SJCRH30 (cell line): Measurements from ENCODE around the gene ACSBG1. TPM values are rescaled to one million over a fixed set of nuclear protein-coding genes. Genes with fewer than 3 reads are reported as not detected.

Experiments used
- DNase-seq, 2 experiments: peaks; one replicate each; pipeline ENCODE4 v3.0.0-alpha.2; 2015 to 2020
- H3K27ac ChIP-seq: fragments of 250-450 bp; sonication (Bioruptor Pico); 2 replicates; pipeline ENCODE4 v1.5.1; 2020; ENCODE audit warnings: mild to moderate bottlenecking, moderate library complexity
- H3K27me3 ChIP-seq: fragments of 250-450 bp; sonication (Bioruptor Pico); 2 replicates; pipeline ENCODE4 v1.5.1; 2020; ENCODE audit warnings: mild to moderate bottlenecking, moderate library complexity
- H3K36me3 ChIP-seq: fragments of 250-450 bp; sonication (Bioruptor Pico); 2 replicates; pipeline ENCODE4 v1.5.1; 2020; ENCODE audit warnings: mild to moderate bottlenecking, moderate library complexity
- H3K4me1 ChIP-seq: fragments of 250-450 bp; sonication (Bioruptor Pico); 2 replicates; pipeline ENCODE4 v1.5.1; 2020; ENCODE audit warnings: mild to moderate bottlenecking, moderate library complexity
- H3K4me3 ChIP-seq: fragments of 250-450 bp; sonication (Bioruptor Pico); 2 replicates; pipeline ENCODE4 v1.5.1; 2020; ENCODE audit warnings: mild to moderate bottlenecking, moderate library complexity
- H3K9me3 ChIP-seq: fragments of 250-450 bp; sonication (Bioruptor Pico); replicated peaks from 2 replicates; pipeline ENCODE4 v1.5.1; 2020; ENCODE audit warnings: mild to moderate bottlenecking, moderate library complexity
- total RNA-seq: library from RNA; depleted of rRNA; stranded (reverse); fragments of >200 nt; shearing (Covaris generic); gene quantifications from 2 replicates; pipeline ENCODE4 v1.2.3, GENCODE V29; 2014

The ACSBG1 gene
- total RNA-seq, 1 experiment from 2014 or later = 0.63 TPM

DNA sequence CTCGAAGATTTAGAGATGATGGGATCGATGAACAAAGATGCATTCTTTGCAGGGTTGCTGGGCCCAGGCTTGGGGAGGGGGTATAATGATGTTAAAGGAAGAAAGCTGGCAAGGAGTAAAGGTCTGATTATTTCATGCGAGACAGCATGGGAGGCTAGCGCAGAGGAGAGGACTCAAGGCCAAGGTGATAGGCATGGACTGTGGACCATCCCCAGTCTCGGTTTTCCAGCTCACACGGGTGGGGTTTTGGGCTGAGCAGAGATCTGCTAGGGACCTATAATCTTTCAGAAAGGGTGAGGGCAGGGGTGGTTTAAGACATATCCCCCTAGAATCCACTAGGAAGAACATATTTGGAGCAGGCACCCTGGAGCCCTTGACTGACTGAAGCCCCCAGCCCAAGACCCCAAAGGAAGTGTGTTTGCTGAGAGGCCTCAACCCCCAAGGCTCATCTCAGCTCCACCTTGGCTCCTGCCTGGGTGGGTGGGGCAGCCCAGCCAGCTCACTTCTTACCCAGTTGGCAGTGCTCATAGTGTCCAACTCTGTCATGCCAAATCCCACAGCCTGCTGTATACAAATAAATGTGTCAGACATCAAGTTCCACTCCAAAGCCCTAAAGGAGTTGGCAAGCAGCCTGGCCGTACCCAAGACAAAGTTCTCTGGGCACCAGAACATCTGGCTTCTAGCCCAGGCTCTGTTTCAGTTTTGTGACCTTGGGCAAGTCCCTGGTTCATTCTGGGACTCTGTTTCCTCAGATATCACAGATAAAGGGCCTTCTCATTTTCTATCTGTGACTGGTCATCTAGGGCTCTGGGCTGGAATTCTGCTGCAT, 17.9 kb downstream of the ACSBG1 start:
- H3K27ac ChIP-seq = no peak overlapping the region
- no peak for DNase-seq

DNA sequence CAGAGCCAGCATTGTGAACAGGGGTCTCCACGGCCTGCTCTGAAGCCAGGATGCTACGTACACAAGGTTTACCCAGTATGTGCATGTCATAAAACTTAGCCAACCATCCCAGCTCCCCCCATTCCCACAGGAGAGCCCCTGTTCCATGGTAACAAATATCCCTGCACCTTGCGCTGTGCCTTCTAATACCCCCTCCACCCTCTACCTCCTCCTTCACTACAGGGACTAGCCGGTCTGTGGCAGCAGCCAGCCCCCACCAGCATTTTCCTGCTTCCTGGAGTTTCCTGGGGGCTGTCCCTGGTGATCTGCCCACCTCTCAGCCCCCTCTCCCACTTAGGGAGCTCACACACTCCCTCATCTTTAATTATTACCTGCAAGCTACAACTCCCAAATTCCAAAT, 20.4 kb downstream of the ACSBG1 start:
- H3K4me1 ChIP-seq = peaks cover 41% of the 10 kb centered on the region
- no peaks in the 10 kb centered on the region for H3K27me3 ChIP-seq
- no peak for DNase-seq
- no peak overlapping the region for H3K4me3 ChIP-seq
- no peaks in the 10 kb centered on the region for H3K9me3 ChIP-seq
- no peaks in the 10 kb centered on the region for H3K36me3 ChIP-seq
- H3K27ac ChIP-seq = no peak overlapping the region; the same call in 1 of the 2 replicates

More for the DNA sequence above, 17.9 kb downstream of the ACSBG1 start:
- peaks cover 23% of the 10 kb centered on the region for H3K4me1 ChIP-seq
- H3K36me3 ChIP-seq = no peaks in the 10 kb centered on the region
- H3K4me3 ChIP-seq = no peak overlapping the region
- no peaks in the 10 kb centered on the region for H3K9me3 ChIP-seq
- no peaks in the 10 kb centered on the region for H3K27me3 ChIP-seq

DNA sequence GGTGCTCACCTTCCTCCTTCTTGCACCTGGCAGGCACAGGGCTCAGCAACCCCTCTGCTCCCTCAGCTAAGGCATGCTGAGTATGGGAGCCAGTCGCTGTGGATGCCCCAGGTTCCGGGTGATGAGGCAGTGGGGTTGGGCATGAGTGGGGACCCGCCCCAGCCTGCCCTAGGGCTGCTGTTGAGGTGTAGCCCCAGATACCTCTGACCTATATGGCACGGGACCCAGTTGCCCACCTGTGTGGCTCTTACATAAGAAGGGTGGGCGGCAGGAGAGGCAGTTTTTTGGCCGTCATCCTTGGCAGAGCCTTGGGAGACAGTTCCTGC, 21.0 kb downstream of the ACSBG1 start:
- Histone ChIP-seq H3K4me1 (peaks cover 41% of the 10 kb centered on the region), H3K27ac (peak overlapping the region; percentile 79), H3K9me3 (no peaks in the 10 kb centered on the region), H3K36me3 (no peaks in the 10 kb centered on the region), H3K4me3 (no peak overlapping the region), H3K27me3 (no peaks in the 10 kb centered on the region)
- DNase-seq = no peak

DNA sequence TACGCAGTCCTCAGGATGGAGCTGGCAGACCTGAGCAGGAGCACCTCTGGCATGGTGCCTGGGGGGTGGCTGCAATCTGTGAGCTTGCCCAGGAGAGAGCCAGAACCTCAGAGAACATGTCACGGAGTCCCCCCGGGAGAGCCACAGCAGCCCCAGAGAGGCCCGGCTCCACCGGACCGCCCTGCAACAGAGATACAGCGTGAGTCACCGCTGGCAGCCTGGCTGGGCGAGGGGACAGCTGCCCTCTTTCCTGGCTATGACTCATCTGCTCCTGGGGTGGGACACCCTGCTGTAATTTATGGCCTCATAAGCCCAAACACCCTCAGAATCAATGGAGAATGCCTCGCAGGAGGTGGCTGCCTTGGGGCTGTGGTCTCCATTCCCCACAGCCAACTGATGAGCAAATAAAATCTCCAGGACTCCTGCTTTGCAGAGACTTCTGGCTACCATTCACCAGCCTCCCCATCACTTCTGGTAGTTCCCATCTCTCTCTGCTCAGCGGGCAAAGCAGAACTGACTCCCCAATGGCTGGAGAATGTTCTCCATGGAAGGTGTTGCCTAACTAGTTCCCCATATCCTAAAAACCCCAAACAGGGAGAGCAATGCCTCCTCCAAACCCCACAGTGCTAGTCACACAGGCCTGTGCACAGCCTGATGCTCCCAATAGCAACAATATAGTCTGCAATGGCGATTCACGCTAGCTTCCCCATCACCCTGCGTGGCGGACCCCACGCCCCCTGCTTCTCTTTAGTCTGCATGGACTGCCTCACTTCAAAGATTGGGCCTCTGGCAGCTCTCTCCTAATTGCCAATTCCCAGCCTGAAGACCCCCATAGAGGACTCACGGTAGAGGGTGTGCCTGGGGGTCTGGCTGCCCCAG, 21.6 kb downstream of the ACSBG1 start:
- H3K36me3 ChIP-seq = no peaks in the 10 kb centered on the region

DNA sequence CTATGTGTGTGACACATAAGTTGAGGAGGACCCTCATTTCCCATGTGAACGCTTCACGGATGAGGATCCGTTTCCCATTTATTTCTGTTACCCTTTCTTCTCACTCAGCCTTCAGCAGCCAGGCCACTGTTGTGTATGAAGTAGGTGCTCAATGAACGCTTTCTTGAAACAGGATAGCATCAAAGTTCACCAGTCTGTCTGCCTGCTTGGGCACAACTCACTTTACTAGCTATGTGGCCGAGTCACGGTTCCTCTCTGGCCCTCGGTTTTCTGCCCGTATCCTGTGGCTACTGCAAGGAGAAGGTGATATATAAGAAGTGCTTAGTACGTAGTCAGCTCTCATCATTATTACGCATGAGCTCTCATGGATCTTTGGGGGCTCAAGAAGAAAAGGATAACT, 22.4 kb downstream of the ACSBG1 start:
- Histone ChIP-seq H3K9me3 (no peaks in the 10 kb centered on the region), H3K4me1 (peaks cover 48% of the 10 kb centered on the region), H3K27ac (peak overlapping the region; percentile 79), H3K27me3 (no peaks in the 10 kb centered on the region), H3K4me3 (no peak overlapping the region), H3K36me3 (no peaks in the 10 kb centered on the region)
- no peak for DNase-seq

More for the DNA sequence above, 21.6 kb downstream of the ACSBG1 start:
- Histone ChIP-seq H3K4me3 (no peak overlapping the region), H3K27me3 (no peaks in the 10 kb centered on the region), H3K4me1 (peaks cover 41% of the 10 kb centered on the region), H3K27ac (peak overlapping the region; percentile 79), H3K9me3 (no peaks in the 10 kb centered on the region)
- DNase-seq = peak; percentile 95

DNA sequence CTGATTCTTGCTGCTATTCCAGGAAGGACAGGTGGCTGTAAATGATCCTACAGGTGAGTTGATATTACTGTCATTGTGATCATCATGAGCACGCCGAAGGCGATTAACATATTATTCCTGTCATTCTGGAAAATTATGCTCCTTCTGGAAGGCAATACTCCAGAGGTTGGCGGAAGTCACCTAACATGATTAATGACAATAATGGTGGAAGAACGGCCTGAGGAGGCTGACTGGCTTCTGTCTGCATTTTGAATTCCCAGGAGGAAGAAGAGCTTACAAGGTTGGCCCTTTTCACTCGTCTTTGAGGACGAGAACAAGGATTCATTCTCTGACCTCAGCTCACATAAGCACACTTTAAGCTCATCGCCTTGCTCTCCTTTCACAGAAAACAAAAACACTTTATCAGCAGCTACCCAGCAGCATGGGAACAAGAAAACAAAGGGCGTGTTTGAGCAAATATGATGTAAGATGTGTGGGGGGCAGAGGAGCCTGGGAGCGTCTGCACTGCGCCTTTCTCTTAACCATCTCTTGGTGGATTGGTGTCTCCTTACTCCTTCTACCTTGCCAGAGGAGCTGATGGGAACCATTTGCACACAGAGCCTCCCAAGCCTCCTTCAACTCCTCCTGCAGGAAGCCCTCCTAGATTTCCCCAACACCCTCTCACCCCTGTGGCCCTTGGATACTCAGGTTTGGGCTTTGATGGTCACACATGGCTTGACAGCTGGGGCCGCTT, 23.0 kb downstream of the ACSBG1 start:
- peak in 1 of 2 experiments; percentile 20 for DNase-seq
- Histone ChIP-seq H3K36me3 (no peaks in the 10 kb centered on the region), H3K9me3 (no peaks in the 10 kb centered on the region), H3K4me3 (no peak overlapping the region), H3K4me1 (peaks cover 54% of the 10 kb centered on the region), H3K27me3 (no peaks in the 10 kb centered on the region), H3K27ac (peak overlapping the region; percentile 79; the same call in 1 of the 2 replicates)

DNA sequence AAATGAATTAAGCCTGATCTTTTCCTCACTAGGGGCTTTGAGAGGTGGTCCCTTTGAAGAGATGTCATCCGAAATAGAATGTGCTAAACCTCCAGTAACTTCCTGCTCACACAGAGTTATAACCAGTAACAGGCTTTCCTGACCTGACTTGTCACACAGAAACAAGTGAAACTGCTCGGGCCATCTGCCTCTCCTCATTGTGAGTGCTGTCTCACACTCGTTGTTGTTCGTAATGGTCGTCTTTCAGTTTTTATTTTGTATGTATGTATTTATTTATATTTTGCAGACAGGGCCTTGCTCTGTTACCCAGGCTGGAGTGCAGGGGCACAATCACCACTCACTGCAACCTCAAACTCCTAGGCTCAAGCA, 24.0 kb downstream of the ACSBG1 start:
- peaks cover 64% of the 10 kb centered on the region for H3K4me1 ChIP-seq
- H3K4me3 ChIP-seq = no peak overlapping the region
- peak in 1 of 2 experiments; percentile 20 for DNase-seq
- H3K9me3 ChIP-seq = no peaks in the 10 kb centered on the region
- no peaks in the 10 kb centered on the region for H3K36me3 ChIP-seq
- 0 out of 2 replicates have a peak overlapping the region, but pooled peaks have one; percentile 2 for H3K27ac ChIP-seq
- no peaks in the 10 kb centered on the region for H3K27me3 ChIP-seq

DNA sequence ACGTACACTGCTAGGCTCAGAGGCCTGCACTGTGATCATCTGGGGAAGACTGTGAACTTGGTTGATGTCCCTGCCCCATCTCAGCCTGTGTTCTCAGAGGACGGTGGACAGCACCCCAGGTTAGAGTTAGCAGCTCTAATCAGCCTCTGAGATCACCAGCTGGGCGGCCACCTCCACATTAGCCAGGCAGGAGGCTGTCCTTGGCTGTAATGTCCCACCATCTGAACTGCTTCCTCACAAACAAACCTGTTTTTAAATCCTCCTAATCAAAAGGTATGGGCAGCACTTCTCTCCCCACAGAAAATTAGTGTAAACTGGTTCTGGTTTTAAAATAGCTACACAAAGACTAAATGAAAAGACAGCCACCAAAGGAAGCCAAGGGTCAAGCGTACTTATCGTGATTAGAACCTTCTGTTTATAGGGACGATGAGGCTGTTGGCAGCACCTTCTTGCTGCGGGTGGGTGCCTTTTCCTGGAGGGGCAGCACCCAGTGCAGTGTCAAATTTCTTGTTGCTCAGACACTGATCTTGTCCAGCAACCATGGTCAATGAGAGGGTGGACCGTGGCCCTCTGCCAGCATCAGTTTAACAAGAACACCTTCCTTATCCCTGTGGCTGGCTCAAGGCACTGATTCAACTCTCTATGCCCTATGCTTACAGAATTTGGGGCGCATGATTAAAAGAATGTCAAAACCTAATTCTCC, 24.6 kb downstream of the ACSBG1 start:
- Histone ChIP-seq H3K4me3 (no peak overlapping the region), H3K9me3 (no peaks in the 10 kb centered on the region), H3K27ac (no peak overlapping the region), H3K36me3 (no peaks in the 10 kb centered on the region), H3K4me1 (peaks cover 68% of the 10 kb centered on the region), H3K27me3 (no peaks in the 10 kb centered on the region)
- DNase-seq = peak in 1 of 2 experiments; percentile 30

DNA sequence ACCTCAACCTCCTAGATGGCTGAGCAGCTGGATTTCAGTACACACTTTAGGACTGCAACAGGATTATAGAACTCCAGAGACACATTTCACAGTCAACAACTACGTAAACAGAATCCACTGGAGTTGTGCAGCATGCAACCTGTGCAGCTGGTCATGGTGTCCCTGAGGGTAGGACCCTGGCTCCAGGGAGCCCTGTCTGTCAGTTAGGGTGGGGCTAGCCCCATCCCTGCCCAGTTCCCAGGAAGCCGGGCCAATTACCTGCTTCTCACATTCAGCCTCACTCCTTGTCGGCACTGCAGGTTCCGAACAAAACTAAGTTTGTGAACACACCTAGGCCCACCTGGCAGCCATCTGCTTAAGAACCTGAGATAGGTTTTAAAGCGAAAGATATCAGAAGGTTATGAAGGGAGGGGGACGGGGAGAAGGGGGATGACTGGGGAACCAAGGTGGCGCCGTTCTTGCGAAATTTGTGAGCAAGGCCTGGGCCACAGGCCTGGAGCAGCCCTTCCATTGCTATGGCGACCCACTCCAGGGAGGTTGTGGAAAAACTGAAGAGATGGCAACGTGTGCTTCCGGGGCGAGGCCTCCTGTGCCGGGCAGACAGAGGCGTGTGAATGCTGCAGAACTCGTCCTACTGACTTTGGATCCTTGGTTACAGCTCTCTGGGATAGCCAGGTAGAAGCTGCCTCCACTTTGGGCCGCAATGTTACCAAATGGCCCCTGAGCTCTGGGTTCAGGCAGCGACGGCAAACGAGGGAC, 25.3 kb downstream of the ACSBG1 start:
- DNase-seq = no peak
- Histone ChIP-seq H3K4me1 (peaks cover 76% of the 10 kb centered on the region), H3K36me3 (no peaks in the 10 kb centered on the region), H3K27ac (no peak overlapping the region), H3K4me3 (no peak overlapping the region), H3K9me3 (no peaks in the 10 kb centered on the region), H3K27me3 (no peaks in the 10 kb centered on the region)

DNA sequence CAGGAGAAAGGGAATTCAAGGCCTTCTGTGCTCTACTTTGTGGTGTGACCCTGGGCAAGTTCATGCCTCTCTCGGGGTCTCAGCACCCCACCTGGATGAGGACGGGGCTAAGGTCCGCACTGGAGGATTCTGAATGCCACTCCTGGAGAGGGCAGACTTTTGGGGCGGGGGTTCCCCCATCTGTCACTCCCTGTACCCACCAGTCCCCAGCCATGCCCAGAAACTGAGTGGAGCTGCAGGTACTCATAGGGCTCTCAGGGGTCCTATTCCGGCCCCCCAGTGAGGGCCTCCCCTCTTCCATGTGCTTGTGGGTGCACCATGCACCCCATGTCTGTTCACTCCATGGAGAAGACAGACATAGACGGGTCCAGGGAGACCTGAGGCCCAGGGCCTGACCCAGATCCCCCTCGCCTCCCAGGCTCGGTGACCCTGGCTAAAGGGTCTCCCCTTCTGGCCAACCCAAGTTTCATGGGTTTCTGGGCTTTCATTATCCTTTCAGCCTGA, 26.0 kb downstream of the ACSBG1 start:
- H3K27ac ChIP-seq = no peak overlapping the region
- H3K4me1 ChIP-seq = peaks cover 77% of the 10 kb centered on the region
- DNase-seq = no peak

DNA sequence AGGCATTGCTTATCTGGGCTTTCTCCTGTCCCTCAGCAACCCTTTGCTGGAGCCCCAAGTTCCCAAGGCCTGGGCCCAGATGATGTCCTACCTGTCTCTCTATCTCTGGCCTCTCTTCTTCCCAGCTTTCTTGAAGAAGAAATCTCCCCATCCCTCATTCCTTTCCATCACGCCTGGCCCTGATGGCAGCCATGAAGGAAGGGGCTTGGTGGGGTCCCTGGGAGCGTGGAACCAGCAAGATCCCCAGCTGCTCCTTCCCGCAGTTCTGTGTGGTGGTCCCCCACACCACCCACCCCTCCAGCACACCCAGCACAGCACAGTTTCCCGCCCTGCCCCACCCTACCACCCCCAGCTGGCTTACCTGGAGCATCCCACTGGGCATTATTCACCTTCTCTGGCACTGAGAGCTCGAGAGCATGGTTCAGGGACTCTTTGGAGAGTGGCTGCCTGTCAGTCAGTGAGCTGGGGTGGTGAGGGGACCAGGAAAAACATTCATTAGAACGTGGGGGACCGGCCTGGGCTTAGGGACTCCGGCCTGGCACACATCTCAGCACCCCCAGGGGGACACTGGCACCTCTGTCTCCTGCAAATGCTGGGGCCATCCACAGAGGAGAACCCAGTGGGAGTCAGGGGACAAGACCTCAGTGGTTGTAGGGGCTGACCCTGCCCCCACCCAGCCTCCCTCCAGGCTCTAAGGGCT, 26.6 kb downstream of the ACSBG1 start:
- H3K27me3 ChIP-seq = no peaks in the 10 kb centered on the region
- H3K27ac ChIP-seq = peak overlapping the region; percentile 96
- DNase-seq = no peak
- no peak overlapping the region for H3K4me3 ChIP-seq
- H3K36me3 ChIP-seq = no peaks in the 10 kb centered on the region
- peaks cover 73% of the 10 kb centered on the region for H3K4me1 ChIP-seq
- no peaks in the 10 kb centered on the region for H3K9me3 ChIP-seq

More for the DNA sequence above, 26.0 kb downstream of the ACSBG1 start:
- no peaks in the 10 kb centered on the region for H3K9me3 ChIP-seq
- H3K27me3 ChIP-seq = no peaks in the 10 kb centered on the region
- no peak overlapping the region for H3K4me3 ChIP-seq
- H3K36me3 ChIP-seq = no peaks in the 10 kb centered on the region

DNA sequence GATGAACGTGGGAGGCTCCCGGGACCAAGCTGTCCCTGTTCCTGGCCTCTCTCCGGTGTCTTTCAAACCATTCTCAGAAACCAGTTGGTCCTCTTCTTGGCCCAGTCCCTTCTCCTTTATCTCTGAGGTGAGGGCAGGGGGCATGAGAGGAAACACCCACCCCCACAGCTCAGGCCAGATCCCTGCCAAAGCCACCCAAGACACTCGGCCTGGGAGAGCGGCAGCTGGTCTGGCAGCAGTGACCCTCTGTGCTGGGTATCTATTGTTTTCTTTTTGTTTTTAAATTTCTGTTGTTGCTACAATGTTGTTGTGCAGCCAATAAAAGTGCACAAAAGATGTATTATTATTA, 27.3 kb downstream of the ACSBG1 start:
- no peaks in the 10 kb centered on the region for H3K36me3 ChIP-seq
- H3K27ac ChIP-seq = peak overlapping the region; percentile 96

More for the DNA sequence above, 27.3 kb downstream of the ACSBG1 start:
- H3K4me1 ChIP-seq = peaks cover 67% of the 10 kb centered on the region
- no peak for DNase-seq
- no peaks in the 10 kb centered on the region for H3K9me3 ChIP-seq
- H3K27me3 ChIP-seq = no peaks in the 10 kb centered on the region
- no peak overlapping the region for H3K4me3 ChIP-seq
